Tibial nerve (tissue), 3 donors: ENCODE data around the gene FLOT1.

ENCODE experiments used
- POLR2A ChIP-seq, 2 donors: fragments of 450-650 bp; IDR thresholded peaks; one replicate each; pipeline ENCODE4 v1.6.1; 2017; ENCODE audit warnings: antibody characterized with exemption in 2 of 2, mild to moderate bottlenecking in 2 of 2, moderate library complexity in 2 of 2
- TF ChIP-seq, protein P1 (sequence below), 5 experiments: fragments of 200-600 bp in 3 of 5; fragments of 450-650 bp in 2 of 5; sonication (generic) in 3 of 5; IDR thresholded peaks; one replicate each; pipeline ENCODE4 v1.5.1; 2016 to 2019; ENCODE audit warnings: antibody characterized with exemption in 5 of 5, mild to moderate bottlenecking in 3 of 5, moderate library complexity in 2 of 5

DNA sequence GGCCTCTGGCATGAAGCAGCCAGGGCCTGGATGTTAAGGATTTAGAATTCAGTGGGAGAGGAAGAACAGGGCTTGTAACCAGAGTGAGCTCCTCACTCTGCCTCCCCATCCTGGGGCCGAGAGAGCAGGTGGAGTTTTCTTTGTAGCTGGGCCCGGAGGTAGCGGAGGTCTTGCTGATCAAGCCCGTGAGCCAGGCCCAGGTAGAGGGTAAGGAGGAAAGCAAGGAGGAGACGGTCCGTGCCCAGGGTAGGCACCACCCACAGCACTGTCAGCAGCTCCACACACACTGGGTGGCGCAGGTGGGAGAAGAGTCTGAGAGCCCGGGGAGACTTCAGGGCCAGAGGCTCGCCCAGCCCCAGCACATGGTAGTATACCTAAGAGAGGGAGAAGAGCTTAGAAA, 53.9 kb downstream of the FLOT1 start:
- no peak for TF ChIP-seq POLR2A (IDR thresholded peaks at IDR 0.05)
- TF ChIP-seq, protein P1, sequence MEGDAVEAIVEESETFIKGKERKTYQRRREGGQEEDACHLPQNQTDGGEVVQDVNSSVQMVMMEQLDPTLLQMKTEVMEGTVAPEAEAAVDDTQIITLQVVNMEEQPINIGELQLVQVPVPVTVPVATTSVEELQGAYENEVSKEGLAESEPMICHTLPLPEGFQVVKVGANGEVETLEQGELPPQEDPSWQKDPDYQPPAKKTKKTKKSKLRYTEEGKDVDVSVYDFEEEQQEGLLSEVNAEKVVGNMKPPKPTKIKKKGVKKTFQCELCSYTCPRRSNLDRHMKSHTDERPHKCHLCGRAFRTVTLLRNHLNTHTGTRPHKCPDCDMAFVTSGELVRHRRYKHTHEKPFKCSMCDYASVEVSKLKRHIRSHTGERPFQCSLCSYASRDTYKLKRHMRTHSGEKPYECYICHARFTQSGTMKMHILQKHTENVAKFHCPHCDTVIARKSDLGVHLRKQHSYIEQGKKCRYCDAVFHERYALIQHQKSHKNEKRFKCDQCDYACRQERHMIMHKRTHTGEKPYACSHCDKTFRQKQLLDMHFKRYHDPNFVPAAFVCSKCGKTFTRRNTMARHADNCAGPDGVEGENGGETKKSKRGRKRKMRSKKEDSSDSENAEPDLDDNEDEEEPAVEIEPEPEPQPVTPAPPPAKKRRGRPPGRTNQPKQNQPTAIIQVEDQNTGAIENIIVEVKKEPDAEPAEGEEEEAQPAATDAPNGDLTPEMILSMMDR (IDR thresholded peaks at IDR 0.05) = no peak
